ENCODE results near the gene RMDN2.

RMDN2 gene

GRCh38 chr2:37915773-37916172 is 9.3 kb upstream of the RMDN2 start:
- H3K4me3 ChIP-seq (ENCODE audit: control insufficient read depth, low read depth, low read length), result no peak overlapping the region
- TF ChIP-seq CTCF (IDR thresholded peaks at IDR 0.05; ENCODE audit: control insufficient read depth, insufficient read depth, low read depth, low read length, missing control alignments), result no peak
- DNase-seq (ENCODE audit: low read depth), result no peak

GRCh38 chr2:37916512-37917082 is 8.5 kb upstream of the RMDN2 start:
- TF ChIP-seq CTCF (IDR thresholded peaks at IDR 0.05; ENCODE audit: control insufficient read depth, insufficient read depth, low read depth, low read length, missing control alignments), result no peak
- no peak overlapping the region for H3K4me3 ChIP-seq (ENCODE audit: control insufficient read depth, low read depth, low read length)
- peak; percentile 95 for DNase-seq (ENCODE audit: low read depth)

GRCh38 chr2:37917281-37918228 is 7.5 kb upstream of the RMDN2 start:
- TF ChIP-seq CTCF (IDR thresholded peaks at IDR 0.05; ENCODE audit: control insufficient read depth, insufficient read depth, low read depth, low read length, missing control alignments), result no peak
- no peak for DNase-seq (ENCODE audit: low read depth)
- H3K4me3 ChIP-seq (ENCODE audit: control insufficient read depth, low read depth, low read length), result no peak overlapping the region

- H3K4me3 ChIP-seq (ENCODE audit: control insufficient read depth, low read depth, low read length), result no peak overlapping the region
- no peak for TF ChIP-seq CTCF (IDR thresholded peaks at IDR 0.05; ENCODE audit: control insufficient read depth, insufficient read depth, low read depth, low read length, missing control alignments)
- no peak for DNase-seq (ENCODE audit: low read depth)
Measured at GRCh38 chr2:37918742-37919186, 6.3 kb upstream of the RMDN2 start.

- no peak for DNase-seq (ENCODE audit: low read depth)
- H3K4me3 ChIP-seq (ENCODE audit: control insufficient read depth, low read depth, low read length), result no peak overlapping the region
- TF ChIP-seq CTCF (IDR thresholded peaks at IDR 0.05; ENCODE audit: control insufficient read depth, insufficient read depth, low read depth, low read length, missing control alignments), result no peak
Measured at GRCh38 chr2:37919631-37920032, 5.5 kb upstream of the RMDN2 start.

- H3K4me3 ChIP-seq (ENCODE audit: control insufficient read depth, low read depth, low read length), result no peak overlapping the region
- TF ChIP-seq CTCF (IDR thresholded peaks at IDR 0.05; ENCODE audit: control insufficient read depth, insufficient read depth, low read depth, low read length, missing control alignments), result no peak
- DNase-seq (ENCODE audit: low read depth), result no peak
Measured at GRCh38 chr2:37920570-37920969, 4.5 kb upstream of the RMDN2 start.
